ENCODE results near the gene NUP93. TPM values are rescaled to one million over a fixed set of nuclear protein-coding genes. Genes with fewer than 3 reads are reported as not detected.

The NUP93 gene
- total RNA-seq, 2 donors from 2014 or later: 124 to 128 TPM

- Mint-ChIP-seq H3K36me3 (no peaks in the 10 kb centered on the region), H3K9me3 (no peaks in the 10 kb centered on the region), H3K27ac (no peak overlapping the region)
- DNase-seq (ENCODE audit: low spot score in 2 of 2): no peak
- no peak for ATAC-seq
These were observed 159.3 kb downstream of the NUP93 start for GRCh38 chr16:56889206-56889605.

- H3K36me3 Mint-ChIP-seq: no peaks in the 10 kb centered on the region
These were observed 161.8 kb downstream of the NUP93 start for GRCh38 chr16:56891685-56892084.

GRCh38 chr16:56892705-56893104 is 162.8 kb downstream of the NUP93 start:
- no peak overlapping the region for H3K27ac Mint-ChIP-seq
- ATAC-seq: no peak
- H3K9me3 Mint-ChIP-seq: no peaks in the 10 kb centered on the region
- H3K36me3 Mint-ChIP-seq: no peaks in the 10 kb centered on the region
- no peak for DNase-seq (ENCODE audit: low spot score in 2 of 2)

More at GRCh38 chr16:56891685-56892084, 161.8 kb downstream of the NUP93 start:
- Mint-ChIP-seq H3K9me3 (no peaks in the 10 kb centered on the region), H3K27ac (no peak overlapping the region)
- ATAC-seq (no peak), DNase-seq (ENCODE audit: low spot score in 2 of 2) (no peak)

- DNase-seq (ENCODE audit: low spot score in 2 of 2) (no peak), ATAC-seq (no peak)
- Mint-ChIP-seq H3K27ac (no peak overlapping the region), H3K36me3 (no peaks in the 10 kb centered on the region), H3K9me3 (no peaks in the 10 kb centered on the region)
These were observed 164.5 kb downstream of the NUP93 start for GRCh38 chr16:56894331-56894917.

- Mint-ChIP-seq H3K36me3 (no peaks in the 10 kb centered on the region), H3K27ac (no peak overlapping the region), H3K9me3 (no peaks in the 10 kb centered on the region)
- ATAC-seq (no peak), DNase-seq (ENCODE audit: low spot score in 2 of 2) (no peak)
These were observed 165.9 kb downstream of the NUP93 start for GRCh38 chr16:56895813-56896212.

- no peaks in the 10 kb centered on the region for H3K36me3 Mint-ChIP-seq
- no peak for ATAC-seq
- H3K9me3 Mint-ChIP-seq: no peaks in the 10 kb centered on the region
- no peak for DNase-seq (ENCODE audit: low spot score in 2 of 2)
- H3K27ac Mint-ChIP-seq: no peak overlapping the region
These were observed 166.3 kb downstream of the NUP93 start for GRCh38 chr16:56896244-56896643.

DNA sequence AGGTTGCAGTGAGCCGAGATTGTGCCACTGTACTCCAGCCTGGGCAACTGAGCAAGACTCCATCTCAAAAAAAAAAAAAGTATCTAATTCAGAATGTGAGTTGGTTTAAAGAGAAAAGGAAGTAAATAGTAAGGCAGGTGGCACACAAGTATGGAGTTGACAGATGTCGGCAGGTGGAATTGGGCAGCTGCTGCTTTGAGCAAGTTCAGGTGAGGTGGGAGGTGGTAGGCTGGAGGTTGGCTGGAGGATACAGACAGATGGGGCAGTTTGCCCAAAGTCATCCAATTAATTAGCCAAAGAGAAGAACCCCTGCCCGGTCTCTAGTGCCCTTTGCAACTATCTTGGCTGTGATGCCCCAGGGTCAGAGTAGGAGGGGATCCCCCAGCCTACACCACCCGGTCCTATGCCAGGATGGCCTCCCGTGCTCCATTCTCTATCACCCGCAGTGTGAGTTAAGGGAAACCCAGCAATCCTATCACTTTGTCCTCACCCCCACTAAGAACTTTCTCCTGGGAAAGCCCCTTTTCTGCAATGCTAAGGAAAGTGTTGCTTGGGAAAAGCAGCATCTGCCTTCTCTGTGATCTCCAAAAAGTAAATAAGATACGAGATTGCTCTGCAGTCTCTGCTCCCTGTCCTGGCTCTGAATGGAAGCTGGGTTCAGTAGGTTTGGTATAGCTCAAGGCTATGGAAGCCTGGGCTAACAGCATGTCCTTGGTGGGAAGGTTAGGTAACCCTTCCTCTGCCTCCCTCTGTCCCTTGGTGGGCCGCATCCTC is 167.3 kb downstream of the NUP93 start:
- H3K36me3 Mint-ChIP-seq: no peaks in the 10 kb centered on the region
- H3K9me3 Mint-ChIP-seq: no peaks in the 10 kb centered on the region
- ATAC-seq (no peak), DNase-seq (ENCODE audit: low spot score in 2 of 2) (no peak)
- no peak overlapping the region for H3K27ac Mint-ChIP-seq

- Mint-ChIP-seq H3K9me3 (no peaks in the 10 kb centered on the region), H3K27ac (no peak overlapping the region), H3K36me3 (no peaks in the 10 kb centered on the region)
- peak; percentile 70 to 77 for ATAC-seq
- DNase-seq (ENCODE audit: low spot score in 2 of 2): no peak
These were observed 168.9 kb downstream of the NUP93 start for GRCh38 chr16:56898847-56899246.

Other genes with a start within 250 kb of the NUP93 start
- 10 to 100 TPM; 26.2 to 27.1 TPM for gene BBS2, start 210.1 kb upstream of the NUP93 start, total RNA-seq
- gene MT4, start 165.1 kb upstream of the NUP93 start, total RNA-seq: not detected
- gene MT3, start 140.6 kb upstream of the NUP93 start, total RNA-seq: 10 to 100 TPM in 1 of 2 donors, 1 to 10 TPM in 1; 1.6 to 50.8 TPM
- gene MT2A, start 121.5 kb upstream of the NUP93 start, total RNA-seq: 100 to 1,000 TPM; 165 to 200 TPM
- gene MT1E, start 104.3 kb upstream of the NUP93 start, total RNA-seq: 1 to 10 TPM; 1.6 to 8.7 TPM
- not detected for gene MT1M, start 97.5 kb upstream of the NUP93 start, total RNA-seq
- 1 to 10 TPM; 1.0 to 4.9 TPM for gene MT1A, start 91.5 kb upstream of the NUP93 start, total RNA-seq
- gene MT1B, start 78.2 kb upstream of the NUP93 start, total RNA-seq: not detected
- gene MT1F, start 72.2 kb upstream of the NUP93 start, total RNA-seq: 10 to 100 TPM in 1 of 2 donors, 1 to 10 TPM in 1; 7.5 to 11.5 TPM
- 1 to 10 TPM in 1 of 2 donors, not detected in 1; 3.4 TPM for gene MT1G, start 62.1 kb upstream of the NUP93 start, total RNA-seq
- gene MT1H, start 60.3 kb upstream of the NUP93 start, total RNA-seq: not detected
- 10 to 100 TPM; 13.3 to 28.3 TPM for gene MT1X, start 47.7 kb upstream of the NUP93 start, total RNA-seq
- gene SLC12A3, start 135.1 kb downstream of the NUP93 start, total RNA-seq: not detected
- 100 to 1,000 TPM; 146 to 175 TPM for gene HERPUD1, start 202.0 kb downstream of the NUP93 start, total RNA-seq
- gene CETP, start 231.8 kb downstream of the NUP93 start, total RNA-seq: not detected